GM12878 (cell line): ENCODE data around the gene OCA2. TPM values are rescaled to one million over a fixed set of nuclear protein-coding genes. Genes with fewer than 3 reads are reported as not detected.

ENCODE experiments used
- ATAC-seq: fragments of 200-7000 bp; cut with Tn5 transposase; 3 replicates; pipeline ENCODE4 v1.9.1; 2020; ENCODE audit warnings: mild to moderate bottlenecking, moderate library complexity
- BruUV-seq: library from RNA; stranded (reverse); fragments of 400-500 nt; replicated peaks from 2 replicates; lab custom pipeline; 2021; lab: Mats Ljungman, UMichigan
- CTCF ChIA-PET: fragments of 300-600 bp; sonication (Branson Sonifier 250); formaldehyde crosslinking; extraction: SDS; loops from one replicate; lab custom pipeline; 2021; ENCODE audit warnings: inconsistent platforms; lab: Yijun Ruan, JAX
- POLR2A ChIA-PET: fragments of 350-600 bp; formaldehyde crosslinking; extraction: SDS; loops from one replicate; lab custom pipeline; 2021; ENCODE audit warnings: inconsistent platforms; lab: Charles Lee
- RAD21 ChIA-PET: fragments of 300-600 bp; sonication (Branson Sonifier 250); formaldehyde crosslinking; loops from one replicate; lab custom pipeline; 2023; ENCODE audit warnings: antibody characterized with exemption; ENCODE audit not compliant: unreplicated experiment; lab: Charles Lee
- SMC1A ChIA-PET: fragments of 300-600 bp; sonication (Branson Sonifier 250); formaldehyde crosslinking; loops from one replicate; lab custom pipeline; 2023; ENCODE audit not compliant: unreplicated experiment, uncharacterized antibody; lab: Charles Lee
- DNase-seq: peaks from one replicate; pipeline ENCODE4 v3.0.0-alpha.2; 2011; ENCODE audit warnings: low read depth, low spot score
- FAIRE-seq: peaks from 3 replicates; lab custom pipeline; 2011; peaks lifted over from hg19 to GRCh38; lab: Jason Lieb, UNC
- H2AFZ ChIP-seq: 2 replicates; pipeline ENCODE4 v1.6.0; 2011; ENCODE audit warnings: low read depth, low read length, control low read depth; ENCODE audit not compliant: control insufficient read depth
- H3K27ac ChIP-seq: 2 replicates; pipeline ENCODE4 v1.5.1; 2011; ENCODE audit warnings: control low read depth; ENCODE audit not compliant: control insufficient read depth, insufficient read depth
- H3K27me3 ChIP-seq, 2 experiments: replicated peaks in 1 of 2; 2 replicates each; pipeline versions ENCODE4 v1.6.0 to v1.6.1; 2011; ENCODE audit warnings: low read length in 1 of 2; ENCODE audit not compliant: control insufficient read depth in 2 of 2, insufficient read depth in 2 of 2
- H3K36me3 ChIP-seq, 2 experiments: 2 replicates each; pipeline ENCODE4 v1.5.1; 2011; ENCODE audit warnings: low read length in 1 of 2; ENCODE audit not compliant: control insufficient read depth in 2 of 2, insufficient read depth in 2 of 2
- H3K4me1 ChIP-seq: 2 replicates; pipeline ENCODE4 v1.6.1; 2011; ENCODE audit warnings: mild to moderate bottlenecking, low read length, moderate library complexity, mixed read lengths; ENCODE audit not compliant: control insufficient read depth, insufficient read depth
- H3K4me2 ChIP-seq: 2 replicates; pipeline ENCODE4 v1.6.0; 2011; ENCODE audit warnings: control low read depth; ENCODE audit not compliant: control insufficient read depth, insufficient read depth
- H3K4me3 ChIP-seq: fragments of 200-600 bp; sonication (generic); 2 replicates; pipeline ENCODE4 v1.5.1; 2016
- H3K79me2 ChIP-seq: 2 replicates; pipeline ENCODE4 v1.6.0; 2011; ENCODE audit warnings: low read length; ENCODE audit not compliant: control insufficient read depth, insufficient read depth
- H3K9ac ChIP-seq: 2 replicates; pipeline ENCODE4 v1.8.0; 2011; ENCODE audit warnings: low read length, control low read depth, mixed read lengths; ENCODE audit not compliant: control insufficient read depth, insufficient read depth
- H3K9me3 ChIP-seq: replicated peaks from 3 replicates; pipeline ENCODE4 v1.5.1; 2011; ENCODE audit warnings: mild to moderate bottlenecking, low read length; ENCODE audit not compliant: control insufficient read depth, insufficient read depth
- H4K20me1 ChIP-seq: 2 replicates; pipeline ENCODE4 v1.6.0; 2011; ENCODE audit not compliant: control insufficient read depth, insufficient read depth
- E4F1 ChIP-seq: fragments of 450-650 bp; IDR thresholded peaks from 2 replicates; pipeline ENCODE4 v1.6.1; 2018; ENCODE audit warnings: borderline replicate concordance, mild to moderate bottlenecking; ENCODE audit not compliant: partially characterized antibody
- EP300 ChIP-seq, 2 experiments: fragments of 150-350 bp in 1 of 2; IDR thresholded peaks; 2 replicates each; pipeline ENCODE4 v1.6.1; 2011 to 2012; ENCODE audit warnings: low read depth in 2 of 2, low read length in 2 of 2, borderline replicate concordance in 1 of 2, improper control_type of control experiment in 1 of 2, inconsistent platforms in 1 of 2; ENCODE audit not compliant: control insufficient read depth in 1 of 2
- HDGF ChIP-seq: fragments of 450-650 bp; IDR thresholded peaks from 2 replicates; pipeline ENCODE4 v1.6.1; 2016; ENCODE audit warnings: antibody characterized with exemption
- IRF3 ChIP-seq: fragments of 450-650 bp; IDR thresholded peaks from 2 replicates; pipeline ENCODE4 v1.6.1; 2014; ENCODE audit warnings: mild to moderate bottlenecking
- MAX ChIP-seq: IDR thresholded peaks from 2 replicates; pipeline ENCODE4 v1.6.1; 2012; ENCODE audit warnings: low read depth, low read length, improper control_type of control experiment
- RAD51 ChIP-seq: fragments of 450-650 bp; IDR thresholded peaks from 2 replicates; pipeline ENCODE4 v1.6.1; 2016; ENCODE audit warnings: moderate library complexity, mild to moderate bottlenecking, inconsistent platforms
- SIN3A ChIP-seq: IDR thresholded peaks from 2 replicates; pipeline ENCODE4 v1.6.1; 2012; ENCODE audit warnings: low read depth, low read length, improper control_type of control experiment
- SPI1 ChIP-seq: IDR thresholded peaks from 2 replicates; pipeline ENCODE4 v1.6.1; 2011; ENCODE audit warnings: low read depth, mild to moderate bottlenecking, low read length, moderate library complexity, borderline replicate concordance; ENCODE audit not compliant: insufficient read depth
- SRF ChIP-seq, 2 experiments: IDR thresholded peaks; 2 replicates each; pipeline ENCODE4 v1.6.1; 2011; ENCODE audit warnings: low read depth in 2 of 2, low read length in 2 of 2, mild to moderate bottlenecking in 1 of 2, moderate library complexity in 1 of 2
- SUZ12 ChIP-seq: fragments of 200-600 bp; sonication (generic); IDR thresholded peaks from one replicate; pipeline ENCODE4 v1.6.1; 2018; ENCODE audit warnings: antibody characterized with exemption, mild to moderate bottlenecking; ENCODE audit not compliant: unreplicated experiment
- USF2 ChIP-seq: IDR thresholded peaks from 2 replicates; pipeline ENCODE4 v1.6.1; 2011; ENCODE audit warnings: low read depth, low read length, improper control_type of control experiment, borderline replicate concordance
- YBX1 ChIP-seq: fragments of 450-650 bp; IDR thresholded peaks from 2 replicates; pipeline ENCODE4 v1.6.1; 2016; ENCODE audit warnings: antibody characterized with exemption
- ZNF274 ChIP-seq: IDR thresholded peaks from one replicate; pipeline ENCODE4 v1.8.0; 2011; ENCODE audit not compliant: insufficient read length, insufficient read depth
- WGBS: methylation state at CpG from one replicate; pipeline ENCODE4 v1.1.6; 2016; ENCODE audit warnings: low lambda C conversion rate; ENCODE audit not compliant: insufficient replicate concordance, insufficient coverage; ENCODE audit errors: missing lambda C conversion rate; 5-methylcytosine and 5-hydroxymethylcytosine counted together
- in situ Hi-C: fragments of 300-500 bp; cut with MboI; formaldehyde crosslinking; loops from 9 replicates; pipeline ENCODE4 v1.14.3; 2018; ENCODE audit warnings: mixed read lengths
- intact Hi-C: fragments of 100-400 bp; cut with micrococcal nuclease; formaldehyde crosslinking; loops from one replicate; pipeline ENCODE4 v1.14.2; 2022; ENCODE audit not compliant: unreplicated experiment
- polyA plus RNA-seq, 11 experiments: library from polyadenylated mRNA; depleted of rRNA in 4 of 11; unstranded in 6 of 11; stranded (reverse) in 5 of 11; fragments of >200 nt; fragmentation: Nextera tagmentation in 4 of 11; fragmentation: Illumina TruSeq in 1 of 11; extraction: Ambion mirVana in 4 of 11; extraction: Trizol in 1 of 11; gene quantifications; 1 replicate in 1 of 11; 2 replicates in 10 of 11; pipeline versions ENCODE4 v1.2.1 to v1.2.3, GENCODE V29; 2011 to 2016; ENCODE audit warnings: inconsistent platforms in 2 of 11, missing spikeins in 2 of 11, low read depth in 1 of 11
- total RNA-seq, 4 experiments: library from RNA; depleted of rRNA in 3 of 4; stranded (reverse); fragments of >200 nt in 3 of 4; fragmentation: Illumina TruSeq in 1 of 4; extraction: Trizol in 1 of 4; gene quantifications; 2 replicates each; pipeline versions ENCODE4 v1.2.1 to v1.2.3, GENCODE V29; 2013 to 2021

The OCA2 gene
- total and polyA plus RNA-seq, 10 of the 15 experiments (the other 5 are each of a cell fraction or from before 2014, with no cell fraction given), result 0.04 to 1.8 TPM; not detected in 8

- no peaks in the 10 kb centered on the region for H3K79me2 ChIP-seq
- H3K27me3 ChIP-seq, result no peaks in the 10 kb centered on the region
- no peak overlapping the region for H3K27ac ChIP-seq
- in situ Hi-C loops, result loop anchor here (5.0 kb wide), 1 partner anchor 36 kb away; no protein-coding TSS in a partner anchor
- 97% methylated on average over 10 of the region's 10 CpGs for WGBS
- RAD21 ChIA-PET, result no interaction called here
- H3K9me3 ChIP-seq, result no peaks in the 10 kb centered on the region
- H3K9ac ChIP-seq, result no peak overlapping the region
- H3K4me3 ChIP-seq, result no peak overlapping the region
- FAIRE-seq (no peak), ATAC-seq (no peak), DNase-seq (no peak)
- intact Hi-C loops, result no loop called here
- CTCF ChIA-PET, result no interaction called here
- no peak overlapping the region for H2AFZ ChIP-seq
- no peaks in the 10 kb centered on the region for H3K4me1 ChIP-seq
- POLR2A ChIA-PET, result no interaction called here
- H3K4me2 ChIP-seq, result no peak overlapping the region
- peaks cover 9 to 22% of the 10 kb centered on the region in 2 experiments; a peak in 3 of 4 replicates for H3K36me3 ChIP-seq
- no peaks in the 10 kb centered on the region for H4K20me1 ChIP-seq
- BruUV-seq, result no TSS peak
- TF ChIP-seq EP300 (IDR thresholded peaks at IDR 0.05; ENCODE audit: borderline replicate concordance in 1 of 2, control insufficient read depth in 1 of 2, low read depth in 2 of 2, low read length in 2 of 2), result no peak
- TF ChIP-seq IRF3, result no peak
- TF ChIP-seq ZNF274, result no peak
- no peak for TF ChIP-seq YBX1
- TF ChIP-seq SRF (IDR thresholded peaks at IDR 0.05; ENCODE audit: low read depth in 2 of 2, low read length in 2 of 2), result no peak
- no peak for TF ChIP-seq SUZ12
- no peak for TF ChIP-seq HDGF
- no peak for TF ChIP-seq MAX
- TF ChIP-seq SIN3A, result no peak
- no peak for TF ChIP-seq E4F1
- TF ChIP-seq RAD51, result no peak
- TF ChIP-seq USF2, result no peak
- no peak for TF ChIP-seq SPI1
- SMC1A ChIA-PET, result interaction anchor here (0.6 kb wide), 1 partner anchor 133 kb away, joined by 3 read pairs; no protein-coding TSS in a partner anchor
Measured at GRCh38 chr15:28118531-28118930, 19.4 kb upstream of the OCA2 start.
